Measurements from ENCODE around the gene DENND1A. TPM values are rescaled to one million over a fixed set of nuclear protein-coding genes. Genes with fewer than 3 reads are reported as not detected.

Gene DENND1A
- total RNA-seq, 1 donor from 2014 or later: 37.3 TPM

GRCh38 chr9:123662057-123662776 lies 267.7 kb downstream of the DENND1A start:
- Histone ChIP-seq H3K27ac (no peak overlapping the region), H3K27me3 (no peaks in the 10 kb centered on the region), H3K4me1 (no peaks in the 10 kb centered on the region), H3K36me3 (peaks cover 2 to 29% of the 10 kb centered on the region in 2 donors), H3K4me3 (no peak overlapping the region), H3K9me3 (peaks cover 0 to 25% of the 10 kb centered on the region in 2 donors)
- intact Hi-C loops (cut with DNase I): no loop called here
- TF ChIP-seq CTCF (IDR thresholded peaks at IDR 0.05): no peak
- DNase-seq (ENCODE audit: low spot score in 2 of 2): no peak

GRCh38 chr9:123660691-123661466 lies 269.0 kb downstream of the DENND1A start:
- peaks cover 0 to 25% of the 10 kb centered on the region in 2 donors for H3K9me3 ChIP-seq
- no peaks in the 10 kb centered on the region for H3K27me3 ChIP-seq
- intact Hi-C loops (cut with DNase I): no loop called here
- no peak overlapping the region for H3K4me3 ChIP-seq
- no peak overlapping the region for H3K27ac ChIP-seq
- DNase-seq (ENCODE audit: low spot score in 2 of 2): no peak
- no peak for TF ChIP-seq CTCF (IDR thresholded peaks at IDR 0.05)
- no peaks in the 10 kb centered on the region for H3K4me1 ChIP-seq
- H3K36me3 ChIP-seq: peaks cover 2 to 21% of the 10 kb centered on the region in 2 donors

- no peak for TF ChIP-seq CTCF (IDR thresholded peaks at IDR 0.05)
- no peaks in the 10 kb centered on the region for H3K27me3 ChIP-seq
- H3K9me3 ChIP-seq: peaks cover 0 to 10% of the 10 kb centered on the region in 2 donors
- peaks cover 0 to 10% of the 10 kb centered on the region in 2 donors for H3K36me3 ChIP-seq
- H3K4me1 ChIP-seq: no peaks in the 10 kb centered on the region
- no peak for DNase-seq (ENCODE audit: low spot score in 2 of 2)
- H3K4me3 ChIP-seq: no peak overlapping the region
- intact Hi-C loops (cut with DNase I): no loop called here
- H3K27ac ChIP-seq: no peak overlapping the region
These were observed 270.6 kb downstream of the DENND1A start for GRCh38 chr9:123659358-123659757.

GRCh38 chr9:123658792-123659191 lies 271.1 kb downstream of the DENND1A start:
- no peak for DNase-seq (ENCODE audit: low spot score in 2 of 2)
- no peak for TF ChIP-seq CTCF (IDR thresholded peaks at IDR 0.05)
- Histone ChIP-seq H3K36me3 (peaks cover 0 to 10% of the 10 kb centered on the region in 2 donors), H3K27me3 (no peaks in the 10 kb centered on the region), H3K9me3 (peaks cover 0 to 4% of the 10 kb centered on the region in 2 donors), H3K4me3 (no peak overlapping the region), H3K4me1 (no peaks in the 10 kb centered on the region), H3K27ac (no peak overlapping the region)
- intact Hi-C loops (cut with DNase I): no loop called here

- intact Hi-C loops (cut with DNase I): no loop called here
- Histone ChIP-seq H3K9me3 (no peaks in the 10 kb centered on the region), H3K27ac (no peak overlapping the region), H3K4me3 (no peak overlapping the region), H3K27me3 (no peaks in the 10 kb centered on the region), H3K36me3 (peaks cover 0 to 10% of the 10 kb centered on the region in 2 donors), H3K4me1 (no peaks in the 10 kb centered on the region)
- no peak for TF ChIP-seq CTCF (IDR thresholded peaks at IDR 0.05)
- DNase-seq (ENCODE audit: low spot score in 2 of 2): no peak
These were observed 272.0 kb downstream of the DENND1A start for GRCh38 chr9:123657941-123658340.

Measured in ascending aorta (tissue), 2 donors.